ENCODE measurements around the gene TUBB2A.

GRCh38 chr6:3202999-3203696 is 45.8 kb upstream of the TUBB2A start:
- no peak for TF ChIP-seq CTCF (IDR thresholded peaks at IDR 0.05 in 2 of 3, conservative IDR thresholded peaks at IDR 0.05 in 1 of 3; ENCODE audit: borderline replicate concordance in 1 of 3, insufficient read depth in 1 of 3, low read depth in 2 of 3, low read length in 2 of 3)
- TF ChIP-seq YY1 (IDR thresholded peaks at IDR 0.05; ENCODE audit: extremely low read depth, insufficient replicate concordance, low read depth, low read length), result no peak
- no peak for TF ChIP-seq POLR2A (IDR thresholded peaks at IDR 0.05; ENCODE audit: borderline replicate concordance, extremely low read depth, insufficient read depth, insufficient read length)
- no peak for TF ChIP-seq POLR2AphosphoS5 (IDR thresholded peaks at IDR 0.05; ENCODE audit: low read depth, low read length)
- no peak for TF ChIP-seq ZNF274 (IDR thresholded peaks at IDR 0.05; ENCODE audit: low read depth, low read length)
- TF ChIP-seq TCF7L2 (IDR thresholded peaks at IDR 0.05; ENCODE audit: borderline replicate concordance, extremely low read depth, insufficient read depth, insufficient read length), result no peak
- no peak for TF ChIP-seq MAX (IDR thresholded peaks at IDR 0.05)
